ENCODE data around the gene CYP24A1.
A peak's percentile ranks its signal among the peaks of the same experiment; 100 is the strongest.

CYP24A1 gene

GRCh38 chr20:54208548-54209176, 34.9 kb upstream of the CYP24A1 start:
- H3K4me3 ChIP-seq (ENCODE audit: low read length), result peak overlapping the region; percentile 83
- DNase-seq (ENCODE audit: low read depth), result peak; percentile 53
- no peak for TF ChIP-seq CTCF (IDR thresholded peaks at IDR 0.05; ENCODE audit: insufficient read depth, low read depth, low read length, missing control alignments)

- DNase-seq (ENCODE audit: low read depth), result peak; percentile 87
- peak; percentile 48 for TF ChIP-seq CTCF (IDR thresholded peaks at IDR 0.05; ENCODE audit: insufficient read depth, low read depth, low read length, missing control alignments)
- peak within 1 kb of the TSS; percentile 83 for H3K4me3 ChIP-seq (ENCODE audit: low read length)
Measured at GRCh38 chr20:54207743-54208547, 34.2 kb upstream of the CYP24A1 start, which contains the start of gene PFDN4. Gene PFDN4 (plus strand): TSS chr20:54208087. CDS start chr20:54208101, 14 bp downstream.

GRCh38 chr20:54207053-54207742, 33.4 kb upstream of the CYP24A1 start:
- peak overlapping the region; percentile 83 for H3K4me3 ChIP-seq (ENCODE audit: low read length)
- DNase-seq (ENCODE audit: low read depth), result no peak
- TF ChIP-seq CTCF (IDR thresholded peaks at IDR 0.05; ENCODE audit: insufficient read depth, low read depth, low read length, missing control alignments), result no peak

DNA sequence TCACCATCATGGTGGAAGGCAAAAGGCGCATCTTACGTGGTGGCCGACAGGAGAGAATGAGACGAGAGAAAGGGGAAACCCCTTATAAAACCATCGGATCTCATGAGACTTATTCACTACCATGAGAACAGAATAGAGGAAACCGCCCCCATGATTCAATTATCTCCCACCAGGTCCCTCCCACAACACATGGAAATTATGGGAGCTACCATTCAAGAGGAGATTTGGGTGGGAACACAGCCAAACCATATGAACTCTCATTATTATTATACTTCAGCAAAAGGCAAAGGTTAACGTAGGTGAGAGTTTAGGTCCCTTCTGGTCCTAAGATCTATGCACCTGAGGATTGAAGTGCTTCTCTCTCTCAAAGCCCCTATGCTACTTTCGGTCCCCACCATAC, 31.7 kb upstream of the CYP24A1 start:
- no peak for DNase-seq (ENCODE audit: low read depth)
- no peak for TF ChIP-seq CTCF (IDR thresholded peaks at IDR 0.05; ENCODE audit: insufficient read depth, low read depth, low read length, missing control alignments)
- H3K4me3 ChIP-seq (ENCODE audit: low read length), result no peak overlapping the region

- no peak overlapping the region for H3K4me3 ChIP-seq (ENCODE audit: low read length)
- no peak for DNase-seq (ENCODE audit: low read depth)
- TF ChIP-seq CTCF (IDR thresholded peaks at IDR 0.05; ENCODE audit: insufficient read depth, low read depth, low read length, missing control alignments), result no peak
Measured at GRCh38 chr20:54204481-54204880, 30.7 kb upstream of the CYP24A1 start.

GRCh38 chr20:54204063-54204462, 30.3 kb upstream of the CYP24A1 start:
- no peak overlapping the region for H3K4me3 ChIP-seq (ENCODE audit: low read length)
- DNase-seq (ENCODE audit: low read depth), result no peak
- TF ChIP-seq CTCF (IDR thresholded peaks at IDR 0.05; ENCODE audit: insufficient read depth, low read depth, low read length, missing control alignments), result no peak

Data from epithelial cell of esophagus (primary cell).